ENCODE measurements around the gene CAVIN2.
A peak's percentile ranks its signal among the peaks of the same experiment; 100 is the strongest.

The CAVIN2 gene

DNA sequence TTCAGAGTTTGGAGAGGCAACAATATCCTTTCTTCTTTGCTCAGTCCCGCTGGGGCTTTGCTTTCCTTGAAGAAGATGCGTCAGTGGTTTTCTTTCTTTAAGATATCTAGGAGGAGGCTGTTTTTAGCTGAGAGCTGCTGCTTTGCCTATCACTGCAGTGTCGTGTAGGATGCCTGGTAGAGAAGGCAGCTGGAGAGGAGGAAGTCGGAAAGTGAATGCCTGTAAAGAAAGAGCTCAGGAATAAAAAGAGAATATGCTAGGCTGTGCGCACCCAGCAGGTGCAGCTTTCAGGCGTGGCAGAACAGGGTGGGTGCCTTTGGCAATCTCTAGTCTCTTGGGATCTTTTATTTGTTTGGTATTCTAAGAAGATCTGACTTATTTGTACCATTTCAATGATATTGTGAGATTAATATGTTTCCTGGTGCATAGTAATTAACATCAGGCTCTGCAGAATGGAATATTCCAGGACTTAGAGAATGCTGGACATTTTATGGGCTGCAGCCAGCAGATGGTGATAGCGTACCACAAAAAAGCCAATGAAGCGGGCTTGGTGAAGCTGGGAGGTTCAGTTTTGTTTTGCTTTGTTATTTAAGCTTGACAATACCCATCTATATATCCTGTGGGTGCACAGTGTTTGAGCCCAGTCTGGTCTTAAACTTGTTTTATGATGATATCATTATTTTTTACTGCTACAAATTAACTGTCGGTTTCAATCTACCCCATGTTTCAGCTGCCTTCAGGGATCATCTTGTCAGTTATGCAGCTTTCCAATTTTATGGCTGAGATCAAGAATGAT lies 34.9 kb downstream of the CAVIN2 start:
- no peak overlapping the region for H3K4me3 Mint-ChIP-seq
- DNase-seq = no peak
- H3K9me3 Mint-ChIP-seq = no peaks in the 10 kb centered on the region
- no peak overlapping the region for H3K27ac Mint-ChIP-seq
- ATAC-seq (replicated peaks) = peak; percentile 70 to 78
- no peaks in the 10 kb centered on the region for H3K4me1 Mint-ChIP-seq
- peaks cover 0 to under 1% of the 10 kb centered on the region in 2 donors for H3K27me3 Mint-ChIP-seq
- H3K36me3 Mint-ChIP-seq = no peaks in the 10 kb centered on the region

DNA sequence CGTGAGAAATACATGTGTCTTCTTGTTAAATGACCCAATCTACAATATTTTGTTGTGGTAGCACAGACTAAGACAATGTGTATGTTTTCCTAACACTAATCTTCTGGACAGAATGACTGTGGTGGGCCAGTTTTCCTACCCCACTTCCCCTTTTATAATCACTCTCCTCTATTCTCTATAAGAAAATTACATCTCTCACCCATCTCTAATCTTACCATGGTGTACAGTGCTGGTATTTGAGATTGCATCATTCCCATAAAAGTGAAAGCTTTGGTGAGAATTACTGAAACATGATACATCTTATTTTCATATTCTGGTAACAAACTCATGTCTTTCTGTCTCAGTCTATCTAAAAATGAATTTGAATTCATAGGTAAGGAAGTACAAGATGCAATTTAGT lies 40.5 kb downstream of the CAVIN2 start:
- ATAC-seq (replicated peaks) (no peak), DNase-seq (no peak)
- H3K27me3 Mint-ChIP-seq = no peaks in the 10 kb centered on the region
- no peaks in the 10 kb centered on the region for H3K9me3 Mint-ChIP-seq
- no peaks in the 10 kb centered on the region for H3K36me3 Mint-ChIP-seq
- H3K4me1 Mint-ChIP-seq = no peaks in the 10 kb centered on the region
- H3K4me3 Mint-ChIP-seq = no peak overlapping the region
- no peak overlapping the region for H3K27ac Mint-ChIP-seq

DNA sequence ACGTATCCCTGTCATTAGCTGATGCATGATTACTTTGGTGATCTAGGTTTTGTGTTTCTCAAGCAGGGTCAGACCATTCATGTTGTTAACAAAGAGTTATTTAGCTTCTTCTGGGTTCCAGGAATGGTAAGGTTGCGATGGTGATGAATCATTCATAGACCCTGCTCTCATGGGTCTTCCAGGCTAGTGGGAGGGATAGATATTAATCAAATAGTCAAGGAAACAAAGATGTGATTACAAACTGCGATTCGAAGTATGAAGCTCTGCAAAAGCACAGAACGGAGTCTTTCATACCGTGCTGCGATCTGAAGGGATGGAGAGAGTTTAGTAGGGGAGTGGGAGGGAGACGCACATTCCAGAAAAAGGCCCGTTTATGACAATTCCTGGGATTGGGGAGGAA lies 42.1 kb downstream of the CAVIN2 start:
- Mint-ChIP-seq H3K36me3 (no peaks in the 10 kb centered on the region), H3K27me3 (no peaks in the 10 kb centered on the region), H3K4me1 (no peaks in the 10 kb centered on the region), H3K27ac (no peak overlapping the region), H3K9me3 (no peaks in the 10 kb centered on the region), H3K4me3 (no peak overlapping the region)
- no peak for ATAC-seq (replicated peaks)
- no peak for DNase-seq

DNA sequence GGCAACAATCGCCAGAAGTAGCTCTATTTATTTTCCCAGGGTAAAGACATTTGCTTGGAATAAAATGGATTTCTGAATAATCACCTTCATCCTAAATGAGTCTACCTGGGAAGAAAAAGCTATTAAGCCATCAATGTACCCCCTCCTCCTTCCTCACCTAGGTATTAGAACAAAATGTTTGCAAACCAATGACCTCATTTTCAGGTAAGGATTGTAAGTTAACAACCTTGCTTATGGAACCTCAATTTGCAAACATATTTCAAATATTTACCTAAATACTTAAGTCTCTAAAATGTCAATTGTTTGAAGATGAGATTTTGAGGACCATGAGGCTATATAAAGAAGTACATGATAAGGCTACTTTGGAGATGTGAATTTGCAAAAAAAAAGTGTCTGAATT lies 43.9 kb downstream of the CAVIN2 start:
- no peak for ATAC-seq (replicated peaks)
- no peaks in the 10 kb centered on the region for H3K9me3 Mint-ChIP-seq
- H3K4me1 Mint-ChIP-seq = no peaks in the 10 kb centered on the region
- H3K27me3 Mint-ChIP-seq = no peaks in the 10 kb centered on the region
- no peak for DNase-seq
- H3K36me3 Mint-ChIP-seq = no peaks in the 10 kb centered on the region
- H3K27ac Mint-ChIP-seq = no peak overlapping the region
- no peak overlapping the region for H3K4me3 Mint-ChIP-seq

DNA sequence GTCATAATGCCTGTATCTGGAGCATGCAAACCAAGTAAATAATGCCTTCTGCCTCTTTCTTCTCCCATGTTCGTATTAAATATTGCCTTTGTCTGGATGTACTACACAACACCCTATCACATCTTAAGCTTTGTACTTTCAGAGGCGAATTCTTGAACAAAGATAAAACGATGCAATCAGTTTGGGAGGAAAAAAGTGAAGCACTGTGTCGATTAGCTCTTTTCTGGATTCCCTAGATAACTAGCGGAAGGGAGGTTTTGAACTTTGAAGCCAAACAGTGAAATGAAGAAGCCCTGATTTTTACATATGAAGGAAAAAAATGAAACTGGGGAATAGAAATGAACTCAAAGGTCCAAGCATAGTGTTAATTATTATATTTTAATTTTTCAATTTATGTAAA lies 44.7 kb downstream of the CAVIN2 start:
- no peaks in the 10 kb centered on the region for H3K4me1 Mint-ChIP-seq
- no peak overlapping the region for H3K4me3 Mint-ChIP-seq
- no peak overlapping the region for H3K27ac Mint-ChIP-seq

DNA sequence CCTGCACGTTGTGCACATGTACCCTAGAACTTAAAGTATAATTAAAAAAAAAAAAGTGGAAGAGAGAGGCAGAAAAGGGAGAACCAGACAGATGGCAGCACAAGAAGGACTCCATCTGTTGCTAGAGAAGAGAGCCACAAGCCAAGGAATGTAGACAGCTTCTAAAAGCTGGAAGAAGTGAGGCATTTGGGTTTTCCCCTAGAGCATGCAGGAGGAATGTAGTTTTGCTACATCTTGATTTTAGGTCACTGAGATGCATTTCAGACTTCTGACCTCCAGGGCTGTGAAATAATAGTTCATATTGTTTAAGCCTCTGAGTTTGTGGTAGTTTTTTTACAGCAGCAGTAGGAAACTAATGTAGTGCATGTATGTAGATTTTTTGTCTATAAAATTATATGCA lies 46.0 kb downstream of the CAVIN2 start:
- DNase-seq (no peak), ATAC-seq (replicated peaks) (no peak)
- H3K36me3 Mint-ChIP-seq = no peaks in the 10 kb centered on the region
- no peak overlapping the region for H3K4me3 Mint-ChIP-seq
- no peaks in the 10 kb centered on the region for H3K27me3 Mint-ChIP-seq
- no peaks in the 10 kb centered on the region for H3K9me3 Mint-ChIP-seq
- no peaks in the 10 kb centered on the region for H3K4me1 Mint-ChIP-seq
- no peak overlapping the region for H3K27ac Mint-ChIP-seq

More for the DNA sequence above, 44.7 kb downstream of the CAVIN2 start:
- H3K36me3 Mint-ChIP-seq = no peaks in the 10 kb centered on the region
- no peaks in the 10 kb centered on the region for H3K27me3 Mint-ChIP-seq
- ATAC-seq (replicated peaks) (no peak), DNase-seq (no peak)
- H3K9me3 Mint-ChIP-seq = no peaks in the 10 kb centered on the region

DNA sequence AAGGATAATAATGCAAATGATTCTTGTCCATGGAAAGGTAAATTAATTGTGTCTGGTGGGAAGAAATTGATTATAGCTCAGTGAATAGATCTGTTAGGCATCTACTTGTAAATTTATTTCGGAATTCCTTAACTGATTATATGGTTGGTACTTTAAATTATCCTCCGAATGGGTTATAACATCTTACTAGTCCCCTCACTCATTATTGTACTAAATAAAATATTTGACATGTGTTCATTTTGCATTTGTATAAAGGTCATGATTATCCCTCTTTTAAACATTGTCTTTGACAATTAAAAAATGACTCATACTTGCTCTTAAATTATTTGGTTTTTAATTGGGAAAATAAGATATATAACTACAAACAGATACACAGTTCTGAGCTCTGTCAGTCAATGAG lies 47.4 kb downstream of the CAVIN2 start:
- Mint-ChIP-seq H3K9me3 (no peaks in the 10 kb centered on the region), H3K27ac (no peak overlapping the region)
- DNase-seq = no peak

DNA sequence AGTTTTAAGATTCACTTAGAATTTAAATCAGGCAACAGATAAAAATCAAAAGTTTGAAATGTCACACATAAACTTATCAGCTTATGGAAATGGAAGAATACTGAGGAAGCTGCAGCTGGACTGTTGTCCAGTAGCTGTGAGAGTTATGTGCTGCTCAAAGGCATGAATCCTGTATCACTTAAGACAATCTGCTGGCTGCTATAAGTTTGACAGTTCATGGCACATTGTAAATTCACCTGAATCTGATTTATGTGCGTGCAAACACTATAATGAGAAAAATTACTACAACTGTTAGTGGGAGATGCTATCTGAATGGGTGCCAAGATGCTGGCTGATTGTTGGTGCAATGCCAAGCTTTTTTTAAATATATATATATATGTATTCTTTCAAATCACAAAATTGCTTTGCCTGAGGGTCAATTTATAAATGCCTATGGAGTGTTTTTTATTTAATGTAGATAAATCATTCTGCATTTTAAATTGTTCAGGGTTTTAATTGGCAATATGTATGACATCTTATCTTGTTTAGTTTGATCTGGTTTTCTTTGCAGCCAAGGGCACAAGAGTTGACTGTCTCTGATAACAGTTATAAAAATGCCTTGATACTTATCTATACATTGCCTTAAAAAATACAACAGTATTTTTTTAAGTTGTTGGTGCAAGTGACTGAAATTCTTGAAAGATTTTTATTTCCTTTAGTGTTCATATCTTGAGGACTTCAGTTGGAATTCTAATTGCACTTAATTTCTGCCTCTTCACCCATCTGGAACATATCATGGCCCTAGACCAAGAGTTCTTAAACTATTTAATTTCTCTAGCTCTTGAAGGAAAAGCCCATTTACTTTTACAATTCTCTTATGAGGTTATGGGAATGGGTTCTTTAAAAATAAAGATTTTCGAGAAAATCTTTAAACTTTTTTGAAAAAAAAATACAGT lies 48.7 kb downstream of the CAVIN2 start:
- Mint-ChIP-seq H3K27ac (no peak overlapping the region), H3K36me3 (no peaks in the 10 kb centered on the region), H3K27me3 (no peaks in the 10 kb centered on the region), H3K4me1 (no peaks in the 10 kb centered on the region), H3K4me3 (no peak overlapping the region), H3K9me3 (no peaks in the 10 kb centered on the region)
- no peak for DNase-seq
- ATAC-seq (replicated peaks) = no peak

More for the DNA sequence above, 47.4 kb downstream of the CAVIN2 start:
- no peaks in the 10 kb centered on the region for H3K4me1 Mint-ChIP-seq
- no peak overlapping the region for H3K4me3 Mint-ChIP-seq
- no peaks in the 10 kb centered on the region for H3K36me3 Mint-ChIP-seq
- no peaks in the 10 kb centered on the region for H3K27me3 Mint-ChIP-seq
- ATAC-seq (replicated peaks) = no peak

DNA sequence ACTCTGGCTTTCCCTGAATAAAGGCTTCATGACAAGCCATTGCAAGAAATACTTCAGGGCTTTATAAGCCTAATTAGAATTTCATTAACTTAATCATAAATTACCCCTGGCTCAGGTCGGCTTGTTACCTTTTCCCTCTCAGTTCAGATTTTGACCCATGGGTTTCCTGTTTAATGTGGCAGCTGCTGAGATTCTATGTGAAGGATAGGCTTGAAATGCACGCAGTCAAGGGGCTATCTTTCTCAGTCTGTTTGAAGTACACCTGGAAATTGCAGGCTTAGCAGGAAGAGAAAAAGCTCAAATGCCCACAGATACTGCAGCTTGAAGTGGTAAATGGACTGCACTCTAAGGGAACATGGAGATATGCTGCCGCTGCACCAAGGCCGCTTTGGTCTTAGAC lies 49.4 kb downstream of the CAVIN2 start:
- DNase-seq (no peak), ATAC-seq (replicated peaks) (no peak)
- H3K9me3 Mint-ChIP-seq = no peaks in the 10 kb centered on the region
- no peak overlapping the region for H3K27ac Mint-ChIP-seq
- H3K27me3 Mint-ChIP-seq = no peaks in the 10 kb centered on the region
- H3K4me3 Mint-ChIP-seq = no peak overlapping the region
- H3K36me3 Mint-ChIP-seq = no peaks in the 10 kb centered on the region
- no peaks in the 10 kb centered on the region for H3K4me1 Mint-ChIP-seq

DNA sequence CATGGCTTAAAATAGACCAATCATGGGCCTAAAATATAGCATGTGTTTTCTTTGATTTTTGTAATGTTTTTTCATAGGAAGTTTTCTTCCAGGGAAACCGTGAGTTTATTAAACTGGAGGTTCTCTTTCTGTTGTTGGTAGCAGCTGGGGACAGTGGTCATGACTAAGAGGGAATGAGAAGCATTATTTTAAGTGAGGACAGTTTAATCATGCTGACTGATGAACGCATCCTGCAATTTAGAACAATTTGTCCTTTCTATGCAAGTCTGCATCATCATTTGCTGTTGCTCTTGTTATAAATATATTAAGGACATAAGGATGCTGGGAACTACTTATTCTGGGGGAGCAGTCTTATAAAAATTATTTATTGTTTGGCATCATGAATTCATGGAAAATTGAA lies 51.2 kb downstream of the CAVIN2 start:
- DNase-seq (no peak), ATAC-seq (replicated peaks) (no peak)
- Mint-ChIP-seq H3K4me3 (no peak overlapping the region), H3K9me3 (no peaks in the 10 kb centered on the region), H3K4me1 (no peaks in the 10 kb centered on the region), H3K36me3 (no peaks in the 10 kb centered on the region), H3K27ac (no peak overlapping the region), H3K27me3 (no peaks in the 10 kb centered on the region)

DNA sequence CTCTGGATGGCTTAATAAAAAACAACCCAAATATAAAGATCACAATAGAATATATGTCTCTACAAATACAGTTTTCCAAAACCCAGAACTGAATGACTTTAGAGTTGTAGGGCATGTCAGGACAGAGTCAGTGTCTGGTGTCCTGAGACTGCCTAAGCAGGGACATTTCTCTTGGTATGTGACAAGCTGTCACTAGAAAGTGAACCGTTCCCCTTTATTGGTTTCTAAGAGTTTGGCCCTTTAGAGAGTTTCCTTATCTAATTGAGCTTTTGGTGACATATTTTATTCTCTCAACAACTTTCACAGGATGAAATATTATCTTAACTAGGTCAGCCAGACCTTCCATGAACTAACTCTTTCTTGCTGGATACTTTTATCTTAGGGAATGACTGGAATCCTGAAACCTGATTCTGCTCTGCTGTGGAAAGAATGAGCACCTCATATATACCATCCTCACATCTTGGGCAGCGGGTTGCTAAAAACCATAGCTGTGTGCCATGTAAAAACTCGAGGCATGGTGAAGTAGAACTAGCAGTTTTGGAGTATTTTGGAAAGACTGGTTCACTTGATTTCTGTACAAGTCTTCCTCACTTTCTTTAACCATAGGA lies 54.8 kb downstream of the CAVIN2 start:
- Mint-ChIP-seq H3K4me1 (no peaks in the 10 kb centered on the region), H3K9me3 (no peaks in the 10 kb centered on the region), H3K27ac (no peak overlapping the region), H3K36me3 (no peaks in the 10 kb centered on the region), H3K4me3 (no peak overlapping the region), H3K27me3 (peaks cover 6 to 19% of the 10 kb centered on the region in 2 donors)
- no peak for ATAC-seq (replicated peaks)
- no peak for DNase-seq

DNA sequence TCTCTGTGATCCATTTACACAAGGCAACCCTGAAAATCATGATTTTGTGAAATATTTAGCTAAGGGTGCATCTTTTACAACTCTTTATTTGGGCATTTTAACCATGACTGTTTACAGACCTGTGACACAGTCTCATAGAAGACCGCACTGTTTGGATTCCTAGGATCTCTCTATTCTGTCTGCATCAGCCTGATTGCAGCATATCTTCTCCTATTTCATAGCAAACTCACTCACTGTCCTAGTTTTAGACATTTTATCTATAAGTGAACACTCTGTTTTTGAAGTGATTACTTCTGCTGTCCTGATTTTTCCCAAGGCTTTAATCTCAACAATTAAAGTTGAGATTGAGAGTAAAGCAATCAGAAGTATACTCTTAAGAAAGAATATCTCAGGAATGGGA lies 56.2 kb downstream of the CAVIN2 start:
- Mint-ChIP-seq H3K27ac (no peak overlapping the region), H3K4me1 (no peaks in the 10 kb centered on the region), H3K27me3 (peaks cover 6 to 19% of the 10 kb centered on the region in 2 donors), H3K4me3 (no peak overlapping the region), H3K36me3 (no peaks in the 10 kb centered on the region), H3K9me3 (peaks cover 0 to 4% of the 10 kb centered on the region in 2 donors)
- no peak for DNase-seq
- ATAC-seq (replicated peaks) = no peak

DNA sequence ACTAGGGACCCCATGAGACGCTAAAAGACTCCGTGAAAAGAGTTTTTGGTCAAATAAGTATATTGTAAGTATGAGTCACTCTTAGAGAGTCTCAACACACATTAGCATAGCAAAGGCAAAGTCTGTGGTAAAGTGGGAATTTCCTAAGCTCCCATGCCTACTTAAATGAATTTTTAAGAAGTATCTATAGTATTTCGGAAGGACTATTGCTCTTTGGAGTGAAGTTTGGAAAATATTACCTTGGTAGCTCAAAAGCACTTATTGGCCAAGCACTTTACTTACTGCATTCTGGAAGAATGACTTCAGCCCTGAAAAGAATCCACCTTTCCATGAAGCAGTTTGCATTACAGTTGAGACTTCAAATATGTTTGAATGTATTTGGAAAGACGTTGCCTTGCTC lies 57.1 kb downstream of the CAVIN2 start:
- peaks cover 6 to 19% of the 10 kb centered on the region in 2 donors for H3K27me3 Mint-ChIP-seq
- DNase-seq = no peak
- H3K36me3 Mint-ChIP-seq = no peaks in the 10 kb centered on the region
- no peak for ATAC-seq (replicated peaks)
- H3K9me3 Mint-ChIP-seq = peaks cover 0 to 6% of the 10 kb centered on the region in 2 donors
- no peak overlapping the region for H3K27ac Mint-ChIP-seq
- H3K4me1 Mint-ChIP-seq = peaks cover 0 to under 1% of the 10 kb centered on the region in 2 donors
- no peak overlapping the region for H3K4me3 Mint-ChIP-seq

DNA sequence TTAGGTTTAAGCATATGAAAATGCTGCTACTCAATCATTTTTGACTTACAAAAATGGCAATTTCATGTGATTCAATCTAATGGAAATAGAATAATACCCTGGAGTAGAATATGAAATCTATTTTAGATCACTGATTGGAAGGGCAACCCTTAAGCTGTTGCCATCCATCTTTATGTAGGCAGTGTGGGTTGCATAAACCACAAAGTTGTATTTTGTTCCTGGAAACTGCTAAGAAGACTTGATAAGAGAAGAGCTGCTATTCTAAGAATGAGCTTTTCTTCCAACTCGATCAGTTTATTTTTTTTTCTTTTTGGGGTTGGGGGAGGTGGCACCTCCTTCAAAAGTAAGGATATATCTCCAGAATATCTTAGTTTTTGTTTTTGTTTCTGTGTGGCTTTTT lies 60.2 kb downstream of the CAVIN2 start:
- peaks cover 6 to 19% of the 10 kb centered on the region in 2 donors for H3K27me3 Mint-ChIP-seq
- H3K36me3 Mint-ChIP-seq = no peaks in the 10 kb centered on the region
- no peak overlapping the region for H3K27ac Mint-ChIP-seq
- peaks cover 0 to 6% of the 10 kb centered on the region in 2 donors for H3K9me3 Mint-ChIP-seq
- DNase-seq (no peak), ATAC-seq (replicated peaks) (no peak)
- no peak overlapping the region for H3K4me3 Mint-ChIP-seq
- peaks cover 2 to 5% of the 10 kb centered on the region in 2 donors for H3K4me1 Mint-ChIP-seq

Measured in stimulated activated naive B cell treated with anti-CD40 and anti-IgM and Interleukin-4, amounts not matched to agents 10 μg/mL and 1 μg/mL and 100 μg/mL, for 72 hours (primary cell).